K562 (cell line): ENCODE results near the gene GNAI2. TPM values are rescaled to one million over a fixed set of nuclear protein-coding genes. Genes with fewer than 3 reads are reported as not detected.

Experiments used
- ATAC-seq: fragments of 200-7000 bp; cut with Tn5 transposase; 3 replicates; pipeline ENCODE4 v1.9.1; 2020; ENCODE audit warnings: moderate library complexity
- BruUV-seq: library from RNA; stranded (reverse); fragments of 400-500 nt; replicated peaks from 2 replicates; lab custom pipeline; 2021; lab: Mats Ljungman, UMichigan
- CTCF ChIA-PET: fragments of 300-600 bp; formaldehyde crosslinking; extraction: SDS; loops from one replicate; lab custom pipeline; 2021; ENCODE audit warnings: low intra/inter-chr PET ratio; lab: Yijun Ruan, JAX
- POLR2A ChIA-PET: fragments of 300-600, 350-650 bp; sonication (Branson Sonifier 250); formaldehyde crosslinking; extraction: SDS; loops from one replicate; lab custom pipeline; 2021; ENCODE audit warnings: antibody characterized with exemption, inconsistent platforms; lab: Yijun Ruan, JAX
- DNase-seq, 4 experiments: peaks; one replicate each; pipeline versions ENCODE4 v3.0.0 to v3.0.0-alpha.2; 2011 to 2018; ENCODE audit warnings: low spot score in 3 of 4, mixed read lengths in 3 of 4; ENCODE audit errors: extremely low read depth in 1 of 4
- FAIRE-seq: peaks from 2 replicates; lab custom pipeline; 2011; peaks lifted over from hg19 to GRCh38; lab: Jason Lieb, UNC
- H2AFZ ChIP-seq: 2 replicates; pipeline ENCODE4 v1.6.0; 2011; ENCODE audit warnings: low read depth, low read length, control low read depth, inconsistent platforms
- H3K27ac ChIP-seq: fragments of 200-600 bp; 3 replicates; pipeline ENCODE4 v1.8.0; 2011; ENCODE audit warnings: low read depth, mild to moderate bottlenecking, control low read depth, inconsistent platforms, low read length, moderate library complexity, mixed read lengths; ENCODE audit errors: extremely low read depth
- H3K27me3 ChIP-seq, 2 experiments: fragments of 300-600 bp in 1 of 2; 2 replicates in 1 of 2; 3 replicates in 1 of 2; pipeline versions ENCODE4 v1.6.0 to v1.8.0; 2011; ENCODE audit warnings: inconsistent platforms in 2 of 2, low read length in 2 of 2, mild to moderate bottlenecking in 1 of 2, mixed read lengths in 1 of 2, moderate library complexity in 1 of 2; ENCODE audit not compliant: control insufficient read depth in 2 of 2, insufficient read depth in 2 of 2
- H3K36me3 ChIP-seq: fragments of 300-600 bp; 3 replicates; pipeline ENCODE4 v1.8.0; 2011; ENCODE audit warnings: mild to moderate bottlenecking, low read length, inconsistent platforms; ENCODE audit not compliant: control insufficient read depth, insufficient read depth
- H3K4me1 ChIP-seq, 2 experiments: fragments of 200-600 bp in 1 of 2; replicated peaks in 1 of 2; 2 replicates in 1 of 2; 3 replicates in 1 of 2; pipeline versions ENCODE4 v1.5.1 to v1.8.0; 2011; ENCODE audit warnings: inconsistent platforms in 2 of 2, low read length in 2 of 2, mild to moderate bottlenecking in 1 of 2, mixed read lengths in 1 of 2, moderate library complexity in 1 of 2; ENCODE audit not compliant: control insufficient read depth in 2 of 2, insufficient read depth in 2 of 2
- H3K4me2 ChIP-seq: 2 replicates; pipeline ENCODE4 v1.6.1; 2011; ENCODE audit warnings: low read length, control low read depth, inconsistent platforms, mixed read lengths; ENCODE audit not compliant: insufficient read depth
- H3K4me3 ChIP-seq: fragments of 200-600 bp; sonication (generic), shearing (Covaris generic); 2 replicates; pipeline ENCODE4 v1.5.1; 2016; ENCODE audit warnings: control low read depth, inconsistent platforms
- H3K79me2 ChIP-seq: fragments of 200-600 bp; 3 replicates; pipeline ENCODE4 v1.8.0; 2011; ENCODE audit warnings: low read length, inconsistent platforms; ENCODE audit not compliant: control insufficient read depth, insufficient read depth
- H3K9ac ChIP-seq, 2 experiments: 2 replicates each; pipeline versions ENCODE4 v1.6.0 to v1.6.1; 2011; ENCODE audit warnings: low read depth in 2 of 2, low read length in 2 of 2, control low read depth in 1 of 2, inconsistent platforms in 1 of 2, mild to moderate bottlenecking in 1 of 2, mixed read lengths in 1 of 2; ENCODE audit not compliant: insufficient read depth in 1 of 2
- H3K9me1 ChIP-seq: one replicate; pipeline ENCODE4 v1.6.0; 2011; ENCODE audit warnings: inconsistent platforms, mild to moderate bottlenecking, low read length, moderate library complexity; ENCODE audit not compliant: control insufficient read depth, insufficient read depth
- H3K9me3 ChIP-seq: replicated peaks from 2 replicates; pipeline ENCODE4 v1.5.1; 2011; ENCODE audit warnings: low read depth, low read length, inconsistent platforms; ENCODE audit not compliant: control insufficient read depth, insufficient read depth
- H4K20me1 ChIP-seq: replicated peaks from 2 replicates; pipeline ENCODE4 v1.6.1; 2011; ENCODE audit warnings: low read length, inconsistent platforms, mixed read lengths; ENCODE audit not compliant: control insufficient read depth, insufficient read depth
- ATF7 ChIP-seq: fragments of 450-650 bp; IDR thresholded peaks from 2 replicates; pipeline ENCODE4 v1.7.1; 2014; ENCODE audit warnings: mild to moderate bottlenecking, moderate library complexity
- CREM ChIP-seq: IDR thresholded peaks from 2 replicates; pipeline ENCODE4 v1.6.1; 2014; ENCODE audit warnings: antibody characterized with exemption, low read depth
- ELF1 ChIP-seq: fragments of 200-800 bp; sonication (Bioruptor generic); IDR thresholded peaks from 2 replicates; pipeline ENCODE4 v1.6.1; 2016; ENCODE audit warnings: missing genetic modification characterization, missing compliant biosample characterization
- KDM1A ChIP-seq, 2 experiments: fragments of 450-650 bp; IDR thresholded peaks; 2 replicates each; pipeline ENCODE4 v1.6.1; 2016; ENCODE audit warnings: mild to moderate bottlenecking in 2 of 2
- MYBL2 ChIP-seq, 2 experiments: fragments of 450-650 bp in 1 of 2; sonication (generic) in 1 of 2; formaldehyde crosslinking in 1 of 2; IDR thresholded peaks; 2 replicates each; pipeline versions ENCODE4 v1.6.1 to v1.8.1; 2017 to 2022; ENCODE audit warnings: borderline replicate concordance in 1 of 2, inconsistent platforms in 1 of 2, low read depth in 1 of 2, mild to moderate bottlenecking in 1 of 2, missing genetic modification reagents in 1 of 2, moderate library complexity in 1 of 2
- RBM39 ChIP-seq: fragments of 200-400 bp; formaldehyde crosslinking; optimal IDR thresholded peaks from 2 replicates; pipeline ENCODE3; 2018; ENCODE audit warnings: low read depth, low read length
- TRIM24 ChIP-seq, 2 experiments: fragments of 450-650 bp; IDR thresholded peaks; 2 replicates each; pipeline ENCODE4 v1.6.1; 2016
- ZNF695 ChIP-seq: fragments of 450-650 bp; formaldehyde crosslinking; IDR thresholded peaks from 2 replicates; pipeline ENCODE4 v1.4.0; 2020; ENCODE audit warnings: mild to moderate bottlenecking, moderate library complexity
- ZNF75A ChIP-seq: fragments of 450-650 bp; formaldehyde crosslinking; IDR thresholded peaks from 2 replicates; pipeline ENCODE4 v1.4.0; 2020; ENCODE audit warnings: mild to moderate bottlenecking
- ZZZ3 ChIP-seq: fragments of 450-650 bp; IDR thresholded peaks from 2 replicates; pipeline ENCODE4 v1.6.1; 2016; ENCODE audit warnings: antibody characterized with exemption, mild to moderate bottlenecking, moderate library complexity
- WGBS: fragments of 100-300 bp; shearing (Covaris generic); methylation state at CpG from one replicate; pipeline ENCODE4 v1.1.6; 2016; ENCODE audit warnings: low coverage, mixed read lengths; ENCODE audit not compliant: insufficient coverage; ENCODE audit errors: missing lambda C conversion rate; 5-methylcytosine and 5-hydroxymethylcytosine counted together
- in situ Hi-C: fragments of 300-500 bp; cut with MboI; formaldehyde crosslinking; loops from 4 replicates; pipeline ENCODE4 v1.15.0; 2018; ENCODE audit warnings: inconsistent platforms, mixed read lengths
- intact Hi-C: fragments of 100-400 bp; cut with micrococcal nuclease; formaldehyde crosslinking; loops from 2 replicates; pipeline ENCODE4 v1.14.2; 2022
- polyA plus RNA-seq, 8 experiments: library from polyadenylated mRNA; depleted of rRNA in 4 of 8; stranded (reverse) in 5 of 8; unstranded in 3 of 8; fragments of >200 nt; fragmentation: Nextera tagmentation in 2 of 8; fragmentation: Illumina TruSeq in 1 of 8; extraction: Ambion mirVana in 2 of 8; extraction: Trizol in 1 of 8; gene quantifications; 2 replicates each; pipeline versions ENCODE4 v1.2.1 to v1.2.3, GENCODE V29; 2011 to 2014; ENCODE audit warnings: inconsistent platforms in 1 of 8, missing spikeins in 1 of 8
- total RNA-seq, 7 experiments: library from RNA; depleted of rRNA in 6 of 7; stranded (reverse); fragments of >200 nt in 6 of 7; fragmentation: Illumina TruSeq in 2 of 7; extraction: Trizol in 2 of 7; gene quantifications; 2 replicates each; pipeline versions ENCODE4 v1.2.1 to v1.2.3, GENCODE V29; 2011 to 2021; ENCODE audit warnings: low replicate concordance in 1 of 7
- TF ChIP-seq, protein P1 (sequence below): fragments of 250-450 bp; sonication (Bioruptor Pico); IDR thresholded peaks from 2 replicates; pipeline ENCODE4 v1.8.0; 2022; ENCODE audit warnings: inconsistent platforms, mild to moderate bottlenecking, moderate library complexity, borderline replicate concordance
- TF ChIP-seq, protein P2 (sequence below), 2 experiments: fragments of 450-650 bp; IDR thresholded peaks; 2 replicates each; pipeline ENCODE4 v1.6.1; 2016; ENCODE audit warnings: mild to moderate bottlenecking in 2 of 2, borderline replicate concordance in 1 of 2, low read depth in 1 of 2, moderate library complexity in 1 of 2
- TF ChIP-seq, protein P3 (sequence below): sonication (generic); formaldehyde crosslinking; IDR thresholded peaks from 2 replicates; pipeline ENCODE4 v1.8.0; 2022; ENCODE audit warnings: missing genetic modification reagents, mild to moderate bottlenecking, borderline replicate concordance

GNAI2 gene
- total and polyA plus RNA-seq, 9 of the 15 experiments (the other 6 are each of a cell fraction or from before 2014, with no cell fraction given): 1.1 to 72.2 (median 42.7) TPM

DNA sequence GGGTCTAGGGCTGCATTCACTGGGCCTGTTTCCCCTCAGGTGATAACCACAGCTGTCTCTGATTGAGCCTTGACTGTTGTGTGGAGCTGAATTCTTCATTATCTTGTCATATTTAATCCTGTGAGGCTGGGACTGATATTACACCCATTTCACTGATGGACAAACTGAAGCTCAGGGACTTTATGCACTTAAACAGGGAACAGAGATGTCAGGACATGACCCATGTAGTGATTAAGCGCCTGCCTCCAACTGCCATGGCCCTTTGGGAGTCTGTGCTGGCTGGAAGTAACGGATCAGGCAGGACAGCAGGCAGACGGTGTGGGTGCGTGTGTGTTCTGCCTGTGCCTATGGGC is 7.5 kb downstream of the GNAI2 start:
- Histone ChIP-seq H3K4me2 (no peak overlapping the region), H3K9me3 (no peaks in the 10 kb centered on the region), H3K79me2 (peaks cover 35% of the 10 kb centered on the region), H3K27ac (peak overlapping the region; percentile 56; the same call in 2 of the 3 replicates), H4K20me1 (no peaks in the 10 kb centered on the region), H3K9ac (no peak overlapping the region), H3K4me1 (peaks cover 42 to 55% of the 10 kb centered on the region in 2 experiments), H3K27me3 (no peaks in the 10 kb centered on the region), H2AFZ (no peak overlapping the region), H3K9me1 (no peaks in the 10 kb centered on the region), H3K36me3 (peaks cover 7% of the 10 kb centered on the region; the same call in 1 of the 3 replicates), H3K4me3 (no peak overlapping the region)
- intact Hi-C loops (no loop called here), in situ Hi-C loops (no loop called here)
- no peak for FAIRE-seq
- no TSS peak for BruUV-seq
- DNase-seq: no peak
- 100% methylated on average over 3 of the region's 4 CpGs for WGBS
- no peak for ATAC-seq
- POLR2A ChIA-PET: interaction anchor here (1.1 kb wide), 2 partner anchors 28 to 457 kb away, joined by 3 to 4 read pairs; partner anchors contain the start of gene IP6K1
- CTCF ChIA-PET: no interaction called here
- TF ChIP-seq, protein P1, sequence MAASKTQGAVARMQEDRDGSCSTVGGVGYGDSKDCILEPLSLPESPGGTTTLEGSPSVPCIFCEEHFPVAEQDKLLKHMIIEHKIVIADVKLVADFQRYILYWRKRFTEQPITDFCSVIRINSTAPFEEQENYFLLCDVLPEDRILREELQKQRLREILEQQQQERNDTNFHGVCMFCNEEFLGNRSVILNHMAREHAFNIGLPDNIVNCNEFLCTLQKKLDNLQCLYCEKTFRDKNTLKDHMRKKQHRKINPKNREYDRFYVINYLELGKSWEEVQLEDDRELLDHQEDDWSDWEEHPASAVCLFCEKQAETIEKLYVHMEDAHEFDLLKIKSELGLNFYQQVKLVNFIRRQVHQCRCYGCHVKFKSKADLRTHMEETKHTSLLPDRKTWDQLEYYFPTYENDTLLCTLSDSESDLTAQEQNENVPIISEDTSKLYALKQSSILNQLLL (CRISPR knock-in tag): no peak
- TF ChIP-seq MYBL2 (IDR thresholded peaks at IDR 0.05; ENCODE audit: low read depth) (no peak), MYBL2 (CRISPR knock-in tag; IDR thresholded peaks at IDR 0.05; ENCODE audit: borderline replicate concordance) (no peak), ZZZ3 (no peak), RBM39 (no peak), CREM (no peak), ZNF75A (CRISPR knock-in tag) (no peak), ZNF695 (no peak), TRIM24 (IDR thresholded peaks at IDR 0.05) (no peak), ATF7 (no peak), KDM1A (IDR thresholded peaks at IDR 0.05) (peak in 1 of 2 experiments; percentile 16; a peak in 1 of 4 replicates), ELF1 (tag) (no peak)
- TF ChIP-seq, protein P2, sequence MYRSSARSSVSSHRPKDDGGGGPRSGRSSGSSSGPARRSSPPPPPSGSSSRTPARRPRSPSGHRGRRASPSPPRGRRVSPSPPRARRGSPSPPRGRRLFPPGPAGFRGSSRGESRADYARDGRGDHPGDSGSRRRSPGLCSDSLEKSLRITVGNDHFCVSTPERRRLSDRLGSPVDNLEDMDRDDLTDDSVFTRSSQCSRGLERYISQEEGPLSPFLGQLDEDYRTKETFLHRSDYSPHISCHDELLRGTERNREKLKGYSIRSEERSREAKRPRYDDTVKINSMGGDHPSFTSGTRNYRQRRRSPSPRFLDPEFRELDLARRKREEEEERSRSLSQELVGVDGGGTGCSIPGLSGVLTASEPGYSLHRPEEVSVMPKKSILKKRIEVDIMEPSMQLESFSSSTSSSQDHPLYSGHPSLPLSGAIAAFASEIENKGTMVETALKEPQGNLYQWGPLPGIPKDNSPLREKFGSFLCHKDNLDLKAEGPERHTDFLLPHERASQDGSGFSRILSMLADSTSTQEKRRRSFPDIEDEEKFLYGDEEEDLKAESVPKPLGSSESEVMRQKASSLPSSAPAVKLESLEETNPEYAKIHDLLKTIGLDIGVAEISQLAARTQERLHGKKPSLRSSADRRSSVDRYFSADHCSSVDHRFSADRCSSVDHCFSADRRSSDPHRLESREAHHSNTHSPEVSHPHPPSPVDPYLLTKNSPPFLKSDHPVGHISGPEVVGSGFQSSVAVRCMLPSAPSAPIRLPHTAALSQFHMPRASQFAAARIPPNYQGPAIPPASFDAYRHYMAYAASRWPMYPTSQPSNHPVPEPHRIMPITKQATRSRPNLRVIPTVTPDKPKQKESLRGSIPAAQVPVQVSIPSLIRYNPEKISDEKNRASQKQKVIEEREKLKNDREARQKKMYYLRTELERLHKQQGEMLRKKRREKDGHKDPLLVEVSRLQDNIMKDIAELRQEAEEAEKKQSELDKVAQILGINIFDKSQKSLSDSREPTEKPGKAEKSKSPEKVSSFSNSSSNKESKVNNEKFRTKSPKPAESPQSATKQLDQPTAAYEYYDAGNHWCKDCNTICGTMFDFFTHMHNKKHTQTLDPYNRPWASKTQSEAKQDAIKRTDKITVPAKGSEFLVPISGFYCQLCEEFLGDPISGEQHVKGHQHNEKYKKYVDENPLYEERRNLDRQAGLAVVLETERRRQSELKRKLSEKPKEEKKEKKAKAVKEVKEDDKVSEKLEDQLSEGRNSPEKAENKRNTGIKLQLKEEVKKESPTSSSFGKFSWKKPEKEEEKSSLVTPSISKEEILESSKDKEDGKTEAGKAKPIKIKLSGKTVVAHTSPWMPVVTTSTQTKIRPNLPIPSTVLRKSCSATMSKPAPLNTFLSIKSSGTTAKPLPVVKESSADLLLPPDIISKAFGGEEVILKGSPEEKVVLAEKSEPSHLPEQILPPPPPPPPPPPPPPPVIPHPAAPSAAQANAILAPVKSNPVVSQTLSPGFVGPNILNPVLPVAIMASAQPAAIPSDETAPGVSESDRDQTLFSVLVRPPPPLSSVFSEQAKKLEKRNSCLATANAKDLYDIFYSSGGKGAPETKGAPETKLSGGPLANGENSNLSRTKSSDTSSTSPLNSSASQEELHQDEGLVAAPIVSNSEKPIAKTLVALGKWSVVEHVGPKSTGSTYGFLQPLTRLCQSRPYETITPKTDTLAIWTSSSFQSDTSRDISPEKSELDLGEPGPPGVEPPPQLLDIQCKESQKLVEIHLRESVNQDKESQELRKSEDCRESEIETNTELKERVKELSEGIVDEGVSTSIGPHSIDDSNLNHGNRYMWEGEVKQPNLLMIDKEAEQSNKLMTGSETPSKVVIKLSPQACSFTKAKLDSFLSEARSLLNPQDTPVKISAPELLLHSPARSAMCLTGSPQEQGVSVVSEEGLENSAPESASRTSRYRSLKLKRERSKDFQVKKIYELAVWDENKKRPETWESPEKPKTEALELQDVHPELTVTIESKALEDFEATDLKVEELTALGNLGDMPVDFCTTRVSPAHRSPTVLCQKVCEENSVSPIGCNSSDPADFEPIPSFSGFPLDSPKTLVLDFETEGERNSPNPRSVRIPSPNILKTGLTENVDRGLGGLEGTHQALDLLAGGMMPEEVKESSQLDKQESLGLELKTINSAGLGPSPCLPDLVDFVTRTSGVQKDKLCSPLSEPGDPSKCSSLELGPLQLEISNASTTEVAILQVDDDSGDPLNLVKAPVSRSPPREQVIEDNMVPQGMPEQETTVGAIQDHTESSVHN (IDR thresholded peaks at IDR 0.05; ENCODE audit: borderline replicate concordance in 1 of 2, low read depth in 1 of 2): no peak
- TF ChIP-seq, protein P3, sequence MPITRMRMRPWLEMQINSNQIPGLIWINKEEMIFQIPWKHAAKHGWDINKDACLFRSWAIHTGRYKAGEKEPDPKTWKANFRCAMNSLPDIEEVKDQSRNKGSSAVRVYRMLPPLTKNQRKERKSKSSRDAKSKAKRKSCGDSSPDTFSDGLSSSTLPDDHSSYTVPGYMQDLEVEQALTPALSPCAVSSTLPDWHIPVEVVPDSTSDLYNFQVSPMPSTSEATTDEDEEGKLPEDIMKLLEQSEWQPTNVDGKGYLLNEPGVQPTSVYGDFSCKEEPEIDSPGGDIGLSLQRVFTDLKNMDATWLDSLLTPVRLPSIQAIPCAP (CRISPR knock-in tag): no peak
